Measurements from ENCODE around the gene TMPRSS15.

Gene TMPRSS15

DNA sequence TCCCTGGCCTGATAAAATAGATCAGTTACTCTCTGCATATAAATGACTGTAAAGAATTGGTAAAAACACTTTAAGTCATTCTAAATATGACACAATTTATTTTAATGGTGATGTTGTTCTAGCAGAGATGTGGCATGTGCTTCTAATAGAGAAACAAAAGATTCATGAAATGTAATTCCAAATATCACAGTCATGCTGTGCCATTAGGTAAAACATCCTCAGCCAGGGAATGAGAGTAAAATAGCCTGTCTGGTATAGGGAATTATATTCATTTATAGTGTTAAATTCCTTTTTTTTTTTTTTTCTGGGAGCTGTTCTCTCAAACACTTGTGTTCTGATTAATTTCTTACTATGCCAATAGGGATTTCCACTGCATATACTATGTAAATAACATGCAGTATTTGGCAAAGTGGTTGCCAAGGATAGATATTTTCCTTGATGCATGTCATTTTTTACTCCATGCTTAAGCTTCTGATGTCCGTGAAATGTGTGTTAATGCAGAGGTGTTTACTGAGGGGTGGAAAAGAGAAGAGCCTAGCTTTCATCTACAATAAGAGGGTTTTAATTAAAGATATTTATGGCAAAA lies 67.8 kb downstream of the TMPRSS15 start:
- Histone ChIP-seq H3K4me3 (no peak overlapping the region), H3K9me3 (ENCODE audit: low read depth, low read length) (no peaks in the 10 kb centered on the region), H3K9ac (ENCODE audit: insufficient read length) (no peak overlapping the region), H3K27ac (no peak overlapping the region), H3K36me3 (ENCODE audit: insufficient read depth, low read length) (no peaks in the 10 kb centered on the region)
- DNase-seq (ENCODE audit: low read depth, low spot score), result no peak
- TF ChIP-seq EZH2 (IDR thresholded peaks at IDR 0.05) (no peak), POLR2AphosphoS5 (IDR thresholded peaks at IDR 0.05; ENCODE audit: borderline replicate concordance, low read depth, low read length) (no peak), FOXP2 (optimal IDR thresholded peaks at IDR 0.05; ENCODE audit: control extremely low read depth, extremely low read length, insufficient read depth) (no peak)

- no peaks in the 10 kb centered on the region for H3K9me3 ChIP-seq (ENCODE audit: low read depth, low read length)
- no peak for DNase-seq (ENCODE audit: low read depth, low spot score)
Measured at GRCh38 chr21:18334066-18334465, 69.5 kb downstream of the TMPRSS15 start.

GRCh38 chr21:18318156-18318555 lies 85.4 kb downstream of the TMPRSS15 start:
- no peak overlapping the region for H3K27ac ChIP-seq
- TF ChIP-seq EZH2 (IDR thresholded peaks at IDR 0.05), result no peak
- TF ChIP-seq FOXP2 (optimal IDR thresholded peaks at IDR 0.05; ENCODE audit: control extremely low read depth, extremely low read length, insufficient read depth), result no peak
- TF ChIP-seq POLR2AphosphoS5 (IDR thresholded peaks at IDR 0.05; ENCODE audit: borderline replicate concordance, low read depth, low read length), result no peak
- no peak overlapping the region for H3K4me3 ChIP-seq
- no peak for DNase-seq (ENCODE audit: low read depth, low spot score)
- no peak overlapping the region for H3K9ac ChIP-seq (ENCODE audit: insufficient read length)
- no peaks in the 10 kb centered on the region for H3K9me3 ChIP-seq (ENCODE audit: low read depth, low read length)
- no peaks in the 10 kb centered on the region for H3K36me3 ChIP-seq (ENCODE audit: insufficient read depth, low read length)

More at GRCh38 chr21:18334066-18334465, 69.5 kb downstream of the TMPRSS15 start:
- H3K9ac ChIP-seq (ENCODE audit: insufficient read length), result no peak overlapping the region
- no peak overlapping the region for H3K27ac ChIP-seq
- no peak overlapping the region for H3K4me3 ChIP-seq
- no peaks in the 10 kb centered on the region for H3K36me3 ChIP-seq (ENCODE audit: insufficient read depth, low read length)
- no peak for TF ChIP-seq POLR2AphosphoS5 (IDR thresholded peaks at IDR 0.05; ENCODE audit: borderline replicate concordance, low read depth, low read length)
- no peak for TF ChIP-seq FOXP2 (optimal IDR thresholded peaks at IDR 0.05; ENCODE audit: control extremely low read depth, extremely low read length, insufficient read depth)
- TF ChIP-seq EZH2 (IDR thresholded peaks at IDR 0.05), result no peak

DNA sequence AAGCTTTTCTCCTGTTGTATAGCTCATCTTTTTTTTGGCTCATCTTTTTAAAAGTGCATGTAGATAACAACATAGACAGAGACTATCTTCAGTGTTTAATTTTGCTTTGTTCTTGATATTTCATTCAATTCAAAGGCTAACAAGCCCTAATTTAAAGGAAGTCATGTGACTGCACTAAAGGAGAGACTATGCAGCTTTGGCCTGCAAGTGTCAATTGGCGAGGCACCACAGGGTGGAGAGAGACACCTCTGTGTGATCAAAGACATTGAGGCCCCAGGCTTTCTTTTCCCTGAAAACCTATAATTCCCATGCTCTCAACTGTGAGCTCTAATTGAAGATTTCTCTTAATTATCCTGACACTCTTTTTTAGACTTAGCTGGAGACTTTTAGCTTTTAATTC lies 105.4 kb downstream of the TMPRSS15 start:
- no peak for DNase-seq (ENCODE audit: low read depth, low spot score)
- no peak overlapping the region for H3K9ac ChIP-seq (ENCODE audit: insufficient read length)
- H3K36me3 ChIP-seq (ENCODE audit: insufficient read depth, low read length), result no peaks in the 10 kb centered on the region
- H3K4me3 ChIP-seq, result no peak overlapping the region
- H3K9me3 ChIP-seq (ENCODE audit: low read depth, low read length), result no peaks in the 10 kb centered on the region
- H3K27ac ChIP-seq, result no peak overlapping the region
- no peak for TF ChIP-seq EZH2 (IDR thresholded peaks at IDR 0.05)
- no peak for TF ChIP-seq POLR2AphosphoS5 (IDR thresholded peaks at IDR 0.05; ENCODE audit: borderline replicate concordance, low read depth, low read length)
- no peak for TF ChIP-seq FOXP2 (optimal IDR thresholded peaks at IDR 0.05; ENCODE audit: control extremely low read depth, extremely low read length, insufficient read depth)

- TF ChIP-seq FOXP2 (optimal IDR thresholded peaks at IDR 0.05; ENCODE audit: control extremely low read depth, extremely low read length, insufficient read depth), result no peak
- TF ChIP-seq POLR2AphosphoS5 (IDR thresholded peaks at IDR 0.05; ENCODE audit: borderline replicate concordance, low read depth, low read length), result no peak
- TF ChIP-seq EZH2 (IDR thresholded peaks at IDR 0.05), result no peak
- no peaks in the 10 kb centered on the region for H3K9me3 ChIP-seq (ENCODE audit: low read depth, low read length)
- H3K9ac ChIP-seq (ENCODE audit: insufficient read length), result no peak overlapping the region
- H3K36me3 ChIP-seq (ENCODE audit: insufficient read depth, low read length), result no peaks in the 10 kb centered on the region
- DNase-seq (ENCODE audit: low read depth, low spot score), result no peak
- no peak overlapping the region for H3K4me3 ChIP-seq
- no peak overlapping the region for H3K27ac ChIP-seq
Measured at GRCh38 chr21:18294100-18294499, 109.5 kb downstream of the TMPRSS15 start.

DNA sequence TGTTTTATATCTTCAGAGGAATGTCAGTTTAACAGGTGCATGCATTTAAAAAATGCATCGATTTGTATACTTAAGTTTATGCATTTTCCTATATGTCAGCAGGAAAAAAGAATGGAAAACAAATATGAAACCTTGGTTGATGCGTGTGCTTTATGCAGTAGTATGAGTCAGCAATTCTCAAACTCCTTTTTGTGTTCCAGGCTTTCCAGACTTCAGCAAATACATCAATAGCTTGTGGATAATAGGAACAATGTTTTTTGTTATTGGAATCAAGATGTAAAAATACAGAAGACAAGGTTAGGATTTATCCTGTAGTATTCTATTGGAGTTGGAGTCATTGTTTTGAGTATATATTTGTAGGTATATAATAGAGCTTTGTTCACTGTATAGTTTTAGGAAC lies 113.7 kb downstream of the TMPRSS15 start:
- Histone ChIP-seq H3K4me3 (no peak overlapping the region), H3K27ac (no peak overlapping the region), H3K9me3 (ENCODE audit: low read depth, low read length) (no peaks in the 10 kb centered on the region), H3K36me3 (ENCODE audit: insufficient read depth, low read length) (no peaks in the 10 kb centered on the region), H3K9ac (ENCODE audit: insufficient read length) (no peak overlapping the region)
- DNase-seq (ENCODE audit: low read depth, low spot score), result no peak
- no peak for TF ChIP-seq FOXP2 (optimal IDR thresholded peaks at IDR 0.05; ENCODE audit: control extremely low read depth, extremely low read length, insufficient read depth)

GRCh38 chr21:18285379-18285778 lies 118.2 kb downstream of the TMPRSS15 start:
- no peak overlapping the region for H3K9ac ChIP-seq (ENCODE audit: insufficient read length)

GRCh38 chr21:18275781-18276180 lies 127.8 kb downstream of the TMPRSS15 start:
- Histone ChIP-seq H3K9ac (ENCODE audit: insufficient read length) (no peak overlapping the region), H3K4me3 (no peak overlapping the region), H3K36me3 (ENCODE audit: insufficient read depth, low read length) (no peaks in the 10 kb centered on the region), H3K27ac (no peak overlapping the region), H3K9me3 (ENCODE audit: low read depth, low read length) (no peaks in the 10 kb centered on the region)
- DNase-seq (ENCODE audit: low read depth, low spot score), result no peak
- no peak for TF ChIP-seq POLR2AphosphoS5 (IDR thresholded peaks at IDR 0.05; ENCODE audit: borderline replicate concordance, low read depth, low read length)
- TF ChIP-seq EZH2 (IDR thresholded peaks at IDR 0.05), result no peak
- no peak for TF ChIP-seq FOXP2 (optimal IDR thresholded peaks at IDR 0.05; ENCODE audit: control extremely low read depth, extremely low read length, insufficient read depth)

More at GRCh38 chr21:18285379-18285778, 118.2 kb downstream of the TMPRSS15 start:
- no peak overlapping the region for H3K4me3 ChIP-seq
- H3K36me3 ChIP-seq (ENCODE audit: insufficient read depth, low read length), result no peaks in the 10 kb centered on the region
- H3K27ac ChIP-seq, result no peak overlapping the region
- TF ChIP-seq FOXP2 (optimal IDR thresholded peaks at IDR 0.05; ENCODE audit: control extremely low read depth, extremely low read length, insufficient read depth) (no peak), POLR2AphosphoS5 (IDR thresholded peaks at IDR 0.05; ENCODE audit: borderline replicate concordance, low read depth, low read length) (no peak), EZH2 (IDR thresholded peaks at IDR 0.05) (no peak)
- H3K9me3 ChIP-seq (ENCODE audit: low read depth, low read length), result no peaks in the 10 kb centered on the region
- no peak for DNase-seq (ENCODE audit: low read depth, low spot score)

- TF ChIP-seq EZH2 (IDR thresholded peaks at IDR 0.05) (no peak), FOXP2 (optimal IDR thresholded peaks at IDR 0.05; ENCODE audit: control extremely low read depth, extremely low read length, insufficient read depth) (no peak), POLR2AphosphoS5 (IDR thresholded peaks at IDR 0.05; ENCODE audit: borderline replicate concordance, low read depth, low read length) (no peak)
- no peak for DNase-seq (ENCODE audit: low read depth, low spot score)
- Histone ChIP-seq H3K4me3 (no peak overlapping the region), H3K9me3 (ENCODE audit: low read depth, low read length) (no peaks in the 10 kb centered on the region), H3K27ac (no peak overlapping the region), H3K9ac (ENCODE audit: insufficient read length) (no peak overlapping the region), H3K36me3 (ENCODE audit: insufficient read depth, low read length) (no peaks in the 10 kb centered on the region)
Measured at GRCh38 chr21:18274370-18274769, 129.2 kb downstream of the TMPRSS15 start.

Measured in SK-N-MC (cell line).